Measurements from ENCODE around the gene GRK5.

The GRK5 gene

GRCh38 chr10:119505131-119505551 is 297.8 kb downstream of the GRK5 start:
- no peak for DNase-seq (ENCODE audit: low read depth in 2 of 2)
